MV-4-11 (cell line): ENCODE data around the gene POLR1A.
"Not testable (repeated sequence)": the region's sequence is repeated elsewhere in the genome, so short reads cannot be mapped to it uniquely, and the experiment has no call there.

Experiments
- DNase-seq: peaks from one replicate; lab custom pipeline; 2025; lab: John Stamatoyannopoulos, UW

The POLR1A gene

DNA sequence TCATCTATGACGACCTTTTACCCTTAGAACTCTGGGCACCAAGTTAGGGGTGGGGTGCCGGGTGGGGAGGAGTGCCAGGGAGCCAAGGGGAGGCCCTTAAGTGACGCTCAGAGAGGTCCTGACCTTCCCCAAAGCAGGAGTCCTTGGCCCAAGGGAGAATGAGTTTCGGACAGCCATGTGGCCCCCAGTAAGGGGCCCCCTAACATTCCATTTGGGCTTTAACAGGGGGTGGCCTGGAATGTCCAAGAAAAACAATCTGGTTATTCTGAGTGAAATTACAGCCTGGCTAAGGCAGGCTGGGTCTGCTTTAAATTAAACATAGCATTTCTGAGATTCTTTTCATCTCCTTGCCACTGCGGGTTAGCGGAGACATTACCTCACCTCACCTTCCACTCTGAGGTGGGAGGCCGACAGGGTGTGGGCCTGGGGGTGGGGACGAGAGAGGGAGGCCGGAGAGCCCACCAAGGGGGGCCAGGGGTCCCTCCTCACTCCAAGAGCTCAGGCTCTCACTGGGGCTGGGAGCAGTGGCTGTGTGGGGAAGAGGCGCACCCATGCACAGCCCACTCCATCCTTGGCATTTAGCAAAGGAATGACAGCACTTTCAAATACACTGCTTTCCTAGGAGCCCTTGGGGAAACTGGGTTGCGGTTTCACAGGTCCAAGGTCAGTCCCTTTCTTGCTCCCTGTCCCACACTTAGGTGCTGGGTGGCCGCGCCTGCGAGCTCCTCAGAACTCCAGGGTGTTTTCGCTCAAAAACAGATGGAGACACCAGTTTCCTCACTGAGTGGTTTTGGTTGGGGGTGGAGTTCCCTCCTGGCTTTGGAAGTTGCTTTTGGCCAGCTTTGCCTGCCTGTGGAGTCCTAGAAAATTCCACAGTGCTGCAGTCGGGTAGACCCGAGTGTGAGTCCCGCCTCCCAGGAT is 107.4 kb downstream of the POLR1A start:
- no peak for DNase-seq

DNA sequence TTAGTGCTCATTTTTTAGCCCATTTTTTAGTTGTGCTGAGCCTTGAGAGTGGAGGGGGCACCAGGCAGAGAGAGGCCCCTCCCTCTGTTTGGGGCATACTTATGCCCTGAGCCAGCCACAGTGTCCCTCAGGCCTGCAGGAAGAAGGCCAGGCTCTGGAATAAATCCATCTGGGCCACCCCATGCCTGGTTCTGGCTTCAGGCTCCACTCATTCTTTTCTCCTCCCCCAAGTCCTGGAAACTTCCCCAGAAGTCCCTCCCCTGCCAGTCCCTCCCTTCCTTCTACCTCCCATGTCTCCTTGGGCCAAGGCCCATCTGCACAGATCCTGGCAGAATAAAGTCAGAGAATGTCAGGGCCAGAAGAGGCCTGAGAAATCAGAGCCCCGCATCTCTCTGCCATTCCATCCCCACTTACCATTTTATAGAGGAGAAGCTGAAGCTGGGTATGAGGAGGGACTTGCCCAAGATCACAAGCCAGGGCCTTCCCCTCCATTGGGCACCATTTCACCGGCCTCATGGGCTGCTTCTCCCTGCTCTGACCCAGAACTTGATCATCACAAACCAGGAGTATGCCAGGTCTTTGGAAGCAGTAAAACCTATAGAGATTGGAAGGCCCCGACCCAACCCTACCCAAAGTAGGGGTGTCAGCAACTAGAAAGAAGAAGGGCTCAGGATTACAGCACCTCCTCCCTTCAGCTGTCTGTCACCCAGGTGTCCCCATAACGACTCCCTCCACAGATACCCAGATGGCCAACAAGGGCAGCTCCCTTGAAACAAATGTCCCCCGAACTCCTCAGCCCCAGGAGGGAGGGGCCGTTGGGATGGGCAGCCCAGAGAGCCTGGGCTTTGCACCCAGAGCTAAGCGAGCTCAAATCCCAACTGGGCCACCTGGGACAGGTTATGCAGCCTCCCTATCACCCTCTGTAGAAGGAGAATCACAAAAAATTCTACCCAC is 108.4 kb downstream of the POLR1A start:
- no peak for DNase-seq

DNA sequence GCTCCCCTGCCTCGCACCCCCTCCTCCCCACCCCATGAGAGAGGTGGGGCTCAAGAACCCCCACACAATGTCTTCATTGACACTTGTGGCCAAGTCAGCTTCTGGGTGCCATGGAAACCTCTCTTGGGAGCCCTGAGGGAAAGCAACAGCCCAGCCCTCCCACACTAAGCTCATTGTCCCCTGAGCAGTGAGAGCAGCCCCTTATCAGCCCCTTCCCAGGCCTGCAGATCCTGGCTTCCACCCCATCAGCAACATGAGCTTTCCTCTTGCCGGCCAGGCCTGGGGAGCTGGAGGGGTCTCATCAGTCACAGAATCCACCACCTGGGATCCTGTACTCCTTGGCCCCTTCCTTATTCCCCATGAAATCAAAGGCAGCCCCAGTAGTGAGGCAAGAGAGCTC is 109.1 kb downstream of the POLR1A start:
- DNase-seq = no peak

DNA sequence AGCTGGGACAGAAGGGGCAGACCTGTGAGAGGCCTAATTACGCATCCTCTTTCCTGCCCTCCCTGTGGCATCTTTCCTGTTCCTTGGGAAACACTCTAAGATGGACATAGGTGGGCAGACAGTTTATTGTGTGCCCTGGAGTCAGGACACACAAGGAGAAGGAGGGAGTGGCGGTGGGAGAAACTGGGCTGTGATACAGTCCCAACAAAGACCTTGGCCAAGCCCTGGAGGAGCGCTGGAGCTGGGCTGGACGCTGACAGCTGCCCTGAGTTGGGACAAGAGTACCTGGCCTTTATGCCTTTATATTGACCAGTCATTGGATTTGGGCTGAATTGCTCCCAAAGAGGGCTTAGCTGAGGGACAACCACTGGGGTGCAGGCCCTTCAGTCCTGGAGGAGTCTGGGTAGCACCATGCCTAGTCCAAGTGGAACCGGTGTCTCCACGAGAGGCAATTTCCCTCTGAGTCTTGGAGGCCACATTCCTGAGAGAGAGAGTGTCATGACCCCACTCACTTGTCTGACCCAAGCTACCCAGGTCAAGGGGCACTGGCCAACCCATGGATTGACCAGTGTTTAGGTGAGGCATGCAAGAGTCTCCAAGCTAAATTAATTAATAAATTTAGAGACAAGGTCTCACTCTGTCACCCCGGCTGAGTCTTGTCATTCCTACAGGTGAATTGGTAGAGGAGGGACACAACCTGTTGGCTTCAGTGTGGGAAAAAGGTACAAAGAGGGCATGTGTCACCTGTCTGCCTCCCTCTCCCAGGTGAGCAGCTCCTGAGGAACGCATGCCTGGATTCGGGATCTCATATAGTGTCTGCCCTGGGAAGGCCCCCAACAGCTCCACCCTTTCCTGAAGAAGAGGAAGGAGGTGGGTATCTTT is 109.8 kb downstream of the POLR1A start:
- DNase-seq = no peak

DNA sequence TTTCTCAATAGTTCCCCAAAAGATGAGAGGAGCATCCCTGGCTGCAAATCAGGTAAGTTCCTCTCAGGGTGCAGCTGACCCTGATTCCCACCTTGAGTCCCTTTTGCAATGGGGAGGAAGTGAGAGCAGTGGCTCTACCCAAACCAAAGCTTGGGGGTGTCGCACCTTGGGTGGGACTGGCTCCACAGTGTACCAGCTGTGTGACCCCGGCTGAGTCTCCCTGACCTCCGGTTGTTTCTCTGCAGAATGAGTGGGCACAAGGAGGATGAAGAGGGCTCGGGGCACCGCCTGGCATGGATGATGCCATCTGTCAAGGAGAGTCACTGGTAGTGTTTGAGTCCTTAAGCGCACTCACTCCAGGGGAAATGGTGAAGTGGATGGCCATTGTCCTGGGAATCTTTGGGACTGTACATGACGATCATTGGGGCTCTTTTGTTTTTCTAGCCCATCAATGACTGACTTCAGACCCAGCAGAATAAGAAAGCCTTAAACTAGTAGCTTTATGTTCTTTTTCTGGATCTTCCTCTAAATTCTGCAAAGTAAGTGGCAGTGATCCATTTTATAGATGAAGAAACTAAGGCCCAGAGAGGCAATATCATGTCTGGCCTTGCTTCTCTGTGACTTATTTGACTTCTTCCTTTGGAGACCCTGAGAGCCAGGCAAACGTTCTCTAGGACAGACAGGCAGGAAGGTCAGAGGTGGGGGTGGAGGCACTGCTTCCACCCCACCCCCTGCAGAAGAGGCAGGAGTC is 110.6 kb downstream of the POLR1A start:
- DNase-seq = peak; percentile 16

DNA sequence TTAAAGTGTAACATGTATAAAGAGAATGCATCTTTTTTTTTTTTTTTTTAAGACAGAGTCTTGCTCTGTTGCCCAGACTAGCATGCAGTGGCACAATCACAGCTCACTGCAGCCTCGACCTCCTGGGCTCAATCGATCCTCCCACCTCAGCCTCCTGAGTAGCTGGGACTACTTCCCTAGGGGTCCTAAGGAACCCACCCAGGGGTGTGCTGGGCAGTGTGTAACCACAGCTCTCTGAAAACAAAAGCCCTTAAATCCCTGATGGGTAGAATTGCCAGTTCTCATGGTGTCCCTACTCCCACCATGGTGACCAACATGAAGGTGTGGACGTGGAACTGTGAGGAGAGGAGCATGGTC is 111.3 kb downstream of the POLR1A start:
- no peak for DNase-seq

DNA sequence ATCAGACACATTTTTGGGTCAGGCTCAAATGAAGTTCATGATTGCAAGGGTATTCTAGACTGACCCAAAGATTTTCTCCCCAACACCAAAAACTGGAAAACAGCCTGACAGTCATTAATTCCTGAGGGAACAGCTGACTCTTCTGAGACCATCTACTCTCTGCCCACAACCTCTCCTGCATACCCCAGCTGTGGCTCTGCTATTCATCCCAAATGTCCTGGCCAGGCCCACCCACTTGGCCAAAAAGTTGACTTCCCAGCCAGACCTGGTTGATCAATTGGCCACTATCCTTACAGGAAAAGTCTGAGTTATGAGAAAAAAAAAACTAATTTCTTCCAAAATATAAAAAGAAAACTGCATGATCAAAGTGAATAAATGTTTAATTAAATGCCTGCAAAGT is 113.1 kb downstream of the POLR1A start:
- no peak for DNase-seq

DNA sequence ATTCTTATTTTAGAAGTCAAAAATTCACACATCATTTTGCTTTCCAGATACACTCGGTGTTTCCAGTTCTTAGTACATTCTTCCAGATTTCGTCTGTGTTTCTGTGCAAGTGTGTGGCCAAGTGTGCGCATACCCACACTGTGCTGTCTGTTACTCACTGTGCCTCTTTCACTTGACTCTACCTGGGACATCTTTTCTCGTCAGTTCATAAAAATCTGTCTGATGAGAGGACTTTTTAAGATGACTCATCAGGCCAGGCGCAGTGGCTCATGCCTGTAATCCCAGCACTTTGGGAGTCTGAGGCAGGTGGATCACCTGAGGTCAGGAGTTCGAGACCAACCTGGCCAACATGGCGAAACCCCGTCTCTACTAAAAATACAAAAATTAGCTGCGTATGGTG is 113.6 kb downstream of the POLR1A start:
- DNase-seq = not testable (repeated sequence)

DNA sequence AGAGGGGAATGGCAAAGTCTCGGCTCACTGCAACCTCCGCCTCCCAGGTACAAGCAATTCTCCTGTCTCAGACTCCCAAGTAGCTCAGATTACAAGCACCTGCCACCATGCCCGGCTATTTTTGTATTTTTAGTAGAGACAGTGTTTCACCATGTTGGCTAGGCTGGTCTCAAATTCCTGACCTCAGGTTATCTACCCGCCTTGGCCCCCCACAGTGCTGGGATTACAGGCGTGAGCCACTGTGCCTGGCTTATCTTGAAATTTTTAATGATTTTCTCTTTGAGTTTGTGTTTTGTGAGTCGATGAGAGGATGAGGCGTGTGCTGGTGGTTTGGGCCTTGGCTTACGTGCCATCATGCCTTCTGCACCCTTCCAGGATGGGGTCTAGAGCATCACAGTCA is 115.6 kb downstream of the POLR1A start:
- no peak for DNase-seq

DNA sequence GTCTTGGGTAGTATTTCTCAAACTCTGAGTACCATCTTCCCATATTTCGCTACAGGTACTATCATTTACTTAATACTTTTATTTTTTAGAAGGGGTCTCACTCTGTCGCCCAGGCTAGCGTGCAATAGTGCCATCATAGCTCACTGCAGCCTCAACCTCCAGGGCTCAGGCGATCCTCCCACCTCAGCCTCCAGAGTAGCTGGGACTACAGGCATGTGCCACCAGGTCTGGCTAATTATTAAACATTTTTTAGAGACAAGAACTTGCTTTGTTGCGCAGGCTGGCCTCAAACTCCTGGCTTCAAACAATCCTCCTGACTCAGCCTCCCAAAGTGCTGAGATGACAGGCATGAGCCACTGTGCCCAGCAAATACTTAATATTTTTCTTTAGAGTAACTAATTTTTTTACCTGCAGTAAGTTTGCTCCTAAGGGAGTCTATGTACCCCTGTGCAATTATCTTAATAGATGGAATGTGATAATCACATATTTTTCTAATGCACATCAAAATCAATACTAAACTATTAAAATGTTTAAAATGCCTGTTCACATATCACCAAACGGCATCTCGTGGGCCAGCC is 116.3 kb downstream of the POLR1A start:
- no peak for DNase-seq

DNA sequence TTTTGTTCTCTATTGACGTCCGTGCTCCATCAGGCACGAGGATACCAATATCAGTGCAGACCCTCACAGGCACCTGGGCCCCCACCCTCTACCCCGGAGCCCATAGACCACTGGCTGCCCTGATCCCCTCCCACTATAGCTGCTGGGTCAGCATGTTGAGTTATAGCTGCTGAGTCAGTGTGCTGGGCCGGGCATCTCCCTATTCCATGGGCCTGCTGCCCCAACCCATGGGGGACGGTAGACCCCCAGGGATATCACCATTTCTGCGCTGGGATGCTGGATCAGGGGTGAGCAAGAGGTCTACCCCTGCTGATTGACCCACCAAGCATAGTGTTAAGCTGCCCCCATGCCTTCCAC is 116.8 kb downstream of the POLR1A start:
- no peak for DNase-seq

DNA sequence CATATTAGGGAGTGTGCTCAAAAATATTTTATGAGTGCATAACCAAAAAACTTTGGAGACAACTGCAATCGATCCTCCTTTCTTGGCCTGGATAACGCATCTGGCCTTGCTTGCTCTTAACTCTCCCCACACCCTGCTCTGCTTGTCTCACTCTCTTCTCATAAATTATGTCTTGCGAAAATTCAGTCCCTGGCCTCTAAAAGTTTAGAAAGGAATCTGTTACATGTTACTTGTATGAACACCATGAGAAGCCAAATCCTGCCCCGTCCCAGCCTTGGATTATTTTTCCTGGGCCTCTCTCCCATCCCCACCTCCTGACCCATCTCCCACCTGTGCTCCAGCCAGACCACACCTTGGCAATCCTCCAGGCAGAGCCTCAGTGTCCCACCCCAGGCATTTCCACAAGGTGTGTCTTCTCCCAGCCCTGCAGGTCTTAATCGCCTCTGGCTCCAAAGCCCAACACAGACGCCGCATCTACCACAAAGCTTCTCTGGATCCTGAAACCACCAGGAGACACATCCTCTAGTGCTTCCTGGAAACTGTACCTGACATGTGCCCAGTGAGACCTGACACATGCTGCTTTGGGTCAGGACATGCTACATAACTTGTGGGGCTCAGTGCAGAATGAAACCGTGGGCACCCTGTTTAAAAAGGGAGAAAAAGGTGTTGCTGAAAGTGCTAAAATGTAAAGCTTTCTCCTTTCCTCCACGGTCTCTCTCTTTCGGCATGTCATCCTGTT is 117.3 kb downstream of the POLR1A start:
- peak; percentile 29 for DNase-seq

DNA sequence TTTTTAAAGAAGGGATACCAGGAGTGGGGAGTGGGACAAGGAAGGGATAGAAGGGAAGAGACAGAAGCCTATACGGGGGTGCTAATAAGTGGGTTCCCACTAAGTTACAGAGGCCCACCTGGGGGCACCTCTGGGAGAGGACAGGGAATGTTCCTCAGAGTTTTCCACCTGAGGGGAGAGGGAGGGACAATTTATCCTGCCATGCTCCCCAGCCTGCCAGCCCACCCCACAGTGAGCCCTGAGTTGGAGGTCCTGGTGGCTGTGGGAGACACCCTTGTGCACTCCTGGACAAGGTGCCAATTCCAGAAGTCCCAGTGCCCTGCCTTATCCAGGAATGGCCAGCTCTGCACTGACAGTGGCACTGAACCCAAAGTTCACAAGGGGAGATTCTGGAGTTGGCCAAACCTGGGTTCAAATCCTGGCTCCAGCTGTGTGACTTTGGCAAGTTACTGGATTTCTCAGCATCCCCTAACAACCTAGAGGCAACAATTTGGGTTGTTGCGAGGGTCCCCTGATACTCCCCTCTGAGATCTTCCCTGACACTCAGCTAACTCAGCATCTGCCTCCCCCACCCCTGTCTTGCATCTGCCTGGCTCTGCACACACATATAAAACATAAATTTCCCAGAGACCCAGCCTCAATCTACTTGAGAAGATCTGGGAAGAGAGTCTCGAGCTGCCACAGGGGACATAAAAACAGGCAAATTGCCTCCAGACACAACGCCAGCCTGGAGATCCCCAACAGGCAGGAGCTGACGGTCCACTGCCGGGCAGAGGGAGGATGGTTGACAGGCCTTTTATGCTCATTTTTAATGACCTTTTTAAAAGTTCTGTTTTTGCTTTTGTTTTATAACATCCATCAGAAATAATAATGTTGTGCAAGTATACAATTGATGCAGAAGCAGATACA is 118.2 kb downstream of the POLR1A start:
- DNase-seq = no peak

DNA sequence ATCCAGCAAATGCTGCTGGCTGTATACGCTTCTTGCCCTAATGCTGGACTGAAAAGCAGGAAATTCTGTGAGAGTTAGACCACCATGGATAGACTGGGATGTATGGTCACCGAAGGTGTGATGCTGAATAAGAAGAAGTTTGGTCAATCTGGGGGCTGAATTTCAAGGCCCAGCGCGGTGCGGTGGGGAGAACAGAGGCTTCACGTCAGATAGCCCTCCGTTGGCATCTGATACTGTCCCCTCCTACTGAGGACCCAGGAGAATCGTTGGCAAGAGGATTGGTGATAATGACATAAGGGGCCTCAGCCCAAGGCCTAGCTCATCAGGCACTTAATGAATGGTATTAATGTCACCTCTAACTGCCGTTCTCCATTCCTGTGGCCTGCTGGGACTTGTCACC is 119.6 kb downstream of the POLR1A start:
- no peak for DNase-seq

DNA sequence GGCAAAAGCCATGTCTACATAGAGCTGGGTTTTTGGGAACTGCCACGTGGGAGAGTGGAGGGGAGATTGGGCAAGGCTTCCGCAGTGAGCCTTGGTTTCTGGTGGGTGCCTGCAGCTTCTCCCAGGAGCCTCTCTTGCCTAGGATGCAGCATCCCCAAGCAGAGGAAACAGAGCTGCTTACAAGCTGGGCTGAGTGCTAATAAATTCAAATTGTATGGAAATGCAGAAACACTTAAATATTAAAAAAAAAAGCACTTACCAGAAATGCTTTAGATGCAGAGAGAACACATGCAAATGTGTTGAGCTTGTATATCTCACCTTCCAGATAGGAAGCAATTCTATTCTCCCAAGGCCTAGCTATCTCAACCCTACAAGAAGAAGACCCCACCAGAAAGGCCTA is 120.9 kb downstream of the POLR1A start:
- DNase-seq = no peak

DNA sequence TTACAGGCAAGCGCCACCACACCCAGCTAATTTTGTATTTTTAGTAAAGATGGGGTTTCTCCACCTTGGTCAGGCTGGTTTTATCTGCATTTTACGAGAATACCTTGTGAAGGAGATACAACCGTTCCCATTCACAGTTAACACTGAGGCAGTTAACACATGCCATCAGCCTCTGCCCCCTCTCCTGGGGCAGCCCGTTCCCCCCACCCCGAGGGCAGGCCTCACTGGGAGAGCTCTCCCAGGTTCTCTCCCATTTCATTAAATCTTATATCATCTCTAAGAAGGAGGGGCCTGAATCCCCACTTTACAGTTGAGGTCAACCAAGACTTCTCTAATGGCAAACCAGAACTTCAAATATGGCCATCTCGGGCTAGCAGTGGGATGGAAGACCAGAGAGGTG is 121.9 kb downstream of the POLR1A start:
- no peak for DNase-seq

DNA sequence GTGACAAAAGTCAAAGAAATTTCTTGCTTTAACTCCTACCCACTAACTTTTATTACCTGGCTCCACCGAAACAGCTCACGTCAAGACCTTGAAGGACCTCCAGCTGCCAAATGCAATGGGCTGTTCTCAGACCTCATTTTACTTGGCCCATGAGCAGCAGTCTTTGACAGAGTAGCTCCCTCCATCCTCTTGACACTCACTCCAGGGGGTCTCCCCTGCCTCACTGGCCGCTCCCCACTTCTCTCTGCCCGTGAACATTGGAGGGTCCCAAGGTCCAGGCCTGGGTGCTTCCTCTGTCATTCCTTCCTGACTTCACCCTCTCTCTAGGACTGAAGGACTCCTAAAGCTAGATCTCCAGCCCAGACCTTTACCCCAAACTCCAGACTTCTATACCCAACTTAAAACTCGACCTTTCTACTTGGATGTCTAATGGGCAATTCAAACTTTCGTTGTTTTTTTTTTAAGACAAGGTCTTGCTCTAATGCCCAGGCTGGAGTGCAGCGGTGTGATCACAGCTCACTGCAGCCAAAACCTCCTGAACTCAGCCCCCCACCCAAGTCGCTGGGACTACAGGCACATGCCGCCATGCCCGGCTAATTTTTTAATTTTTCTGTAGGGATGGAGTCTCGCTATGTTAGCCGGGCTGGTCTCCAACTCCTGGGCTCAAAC is 124.0 kb downstream of the POLR1A start:
- no peak for DNase-seq
